ENCODE measurements around the gene MUC4. TPM values are rescaled to one million over a fixed set of nuclear protein-coding genes. Genes with fewer than 3 reads are reported as not detected.

Gene MUC4
- total RNA-seq, 4 donors from 2014 or later = 0.19 to 3.0 (median 0.47) TPM; not detected in 1

GRCh38 chr3:195810455-195810845, 1.3 kb downstream of the MUC4 start:
- Histone ChIP-seq H3K4me1 (peaks cover 0 to 4% (median 0%) of the 10 kb centered on the region in 3 donors), H3K27me3 (peaks cover 38% of the 10 kb centered on the region), H3K9me3 (no peaks in the 10 kb centered on the region), H3K27ac (no peak overlapping the region), H3K36me3 (no peaks in the 10 kb centered on the region), H3K4me3 (no peak overlapping the region)
- ATAC-seq = no peak
- TF ChIP-seq EP300 (IDR thresholded peaks at IDR 0.05) = no peak
- no peak for TF ChIP-seq POLR2A (IDR thresholded peaks at IDR 0.05)
- no peak for TF ChIP-seq POLR2AphosphoS5 (IDR thresholded peaks at IDR 0.05)
- TF ChIP-seq CTCF (IDR thresholded peaks at IDR 0.05) = no peak
- WGBS, 2 donors (ENCODE audit: low coverage in 1 of 2) = 82 to 86% methylated on average over 16 to 18 of the region's 19 CpGs

- Histone ChIP-seq H3K4me1 (peaks cover 0 to 4% (median 0%) of the 10 kb centered on the region in 3 donors), H3K36me3 (no peaks in the 10 kb centered on the region), H3K27ac (no peak overlapping the region), H3K4me3 (no peak overlapping the region), H3K9me3 (no peaks in the 10 kb centered on the region), H3K27me3 (peaks cover 38% of the 10 kb centered on the region)
- TF ChIP-seq EP300 (IDR thresholded peaks at IDR 0.05) = no peak
- TF ChIP-seq CTCF (IDR thresholded peaks at IDR 0.05) = no peak
- TF ChIP-seq POLR2A (IDR thresholded peaks at IDR 0.05) = no peak
- TF ChIP-seq POLR2AphosphoS5 (IDR thresholded peaks at IDR 0.05) = no peak
- 60 to 73% methylated on average over 2 to 4 of the region's 22 CpGs for WGBS, 2 donors (ENCODE audit: low coverage in 1 of 2)
- ATAC-seq = no peak
Observed at GRCh38 chr3:195809796-195810454, 1.8 kb downstream of the MUC4 start.

- Histone ChIP-seq H3K27ac (no peak overlapping the region), H3K4me3 (no peak overlapping the region), H3K36me3 (no peaks in the 10 kb centered on the region), H3K4me1 (peaks cover 0 to 4% (median 0%) of the 10 kb centered on the region in 3 donors), H3K9me3 (no peaks in the 10 kb centered on the region), H3K27me3 (peaks cover 36% of the 10 kb centered on the region)
- ATAC-seq = no peak
- TF ChIP-seq POLR2AphosphoS5 (IDR thresholded peaks at IDR 0.05) (no peak), POLR2A (IDR thresholded peaks at IDR 0.05) (no peak), EP300 (IDR thresholded peaks at IDR 0.05) (no peak), CTCF (IDR thresholded peaks at IDR 0.05) (no peak)
- WGBS, 2 donors (ENCODE audit: low coverage in 1 of 2) = 90% methylated on average over 4 of the region's 17 CpGs; no CpG with 5 or more reads in 1 of the 2 donors
Observed at GRCh38 chr3:195809291-195809785, 2.4 kb downstream of the MUC4 start.

- no peak overlapping the region for H3K27ac ChIP-seq
- ATAC-seq = no peak
- TF ChIP-seq POLR2AphosphoS5 (IDR thresholded peaks at IDR 0.05) (no peak), EP300 (IDR thresholded peaks at IDR 0.05) (no peak), CTCF (IDR thresholded peaks at IDR 0.05) (no peak), POLR2A (IDR thresholded peaks at IDR 0.05) (no peak)
- 65 to 90% methylated on average over 4 of the region's 11 CpGs for WGBS, 2 donors (ENCODE audit: low coverage in 1 of 2)
- no peak overlapping the region for H3K4me3 ChIP-seq
- peaks cover 0 to 4% (median 0%) of the 10 kb centered on the region in 3 donors for H3K4me1 ChIP-seq
- no peaks in the 10 kb centered on the region for H3K9me3 ChIP-seq
- H3K36me3 ChIP-seq = no peaks in the 10 kb centered on the region
- peaks cover 31% of the 10 kb centered on the region for H3K27me3 ChIP-seq
Observed at GRCh38 chr3:195808741-195809290, 2.9 kb downstream of the MUC4 start.

Measured in gastroesophageal sphincter (tissue), 4 donors.